MM.1S (cell line): ENCODE results near the gene CNP.

Source experiments
- DNase-seq: peaks from one replicate; pipeline ENCODE4 v3.0.0-alpha.2; 2015
- H2AFZ ChIP-seq: fragments of 300-600 bp; sonication (generic); 2 replicates; pipeline ENCODE4 v1.6.0; 2016; ENCODE audit warnings: antibody characterized with exemption, low read length
- H3F3A ChIP-seq: fragments of 300-600 bp; sonication (generic); 2 replicates; pipeline ENCODE4 v1.6.1; 2016; ENCODE audit warnings: mild to moderate bottlenecking, antibody characterized with exemption, low read length, moderate library complexity, mixed read lengths; ENCODE audit not compliant: insufficient read depth
- H3K27ac ChIP-seq: fragments of 300-600 bp; sonication (generic); 2 replicates; pipeline ENCODE4 v1.5.1; 2016; ENCODE audit warnings: mild to moderate bottlenecking, low read length
- H3K27me3 ChIP-seq: fragments of 300-600 bp; sonication (generic); replicated peaks from 2 replicates; pipeline ENCODE4 v1.6.0; 2016; ENCODE audit warnings: low read length; ENCODE audit not compliant: insufficient read depth
- H3K36me3 ChIP-seq: fragments of 300-600 bp; sonication (generic); replicated peaks from 2 replicates; pipeline ENCODE4 v1.6.1; 2016; ENCODE audit warnings: mild to moderate bottlenecking, low read length, mixed read lengths; ENCODE audit not compliant: insufficient read depth
- H3K4me1 ChIP-seq: fragments of 300-600 bp; sonication (generic); 2 replicates; pipeline ENCODE4 v1.6.1; 2016; ENCODE audit warnings: low read length, mixed read lengths
- H3K4me2 ChIP-seq: fragments of 300-600 bp; sonication (generic); 2 replicates; pipeline ENCODE4 v1.6.0; 2016; ENCODE audit warnings: low read depth, low read length
- H3K4me3 ChIP-seq: fragments of 300-600 bp; sonication (generic); 2 replicates; pipeline ENCODE4 v1.5.1; 2016; ENCODE audit warnings: low read length, mixed read lengths
- H3K79me2 ChIP-seq: fragments of 300-600 bp; sonication (generic); 2 replicates; pipeline ENCODE4 v1.6.1; 2016; ENCODE audit warnings: mixed run types, low read length, mixed read lengths
- H3K9ac ChIP-seq: fragments of 300-600 bp; sonication (generic); 2 replicates; pipeline ENCODE4 v1.6.1; 2016; ENCODE audit warnings: low read length, mixed read lengths
- H3K9me2 ChIP-seq: fragments of 300-600 bp; sonication (generic); replicated peaks from 2 replicates; pipeline ENCODE4 v1.6.1; 2016; ENCODE audit warnings: mild to moderate bottlenecking, low read length, mixed read lengths; ENCODE audit not compliant: insufficient read depth
- H3K9me3 ChIP-seq: fragments of 300-600 bp; sonication (generic); replicated peaks from 2 replicates; pipeline ENCODE4 v1.6.1; 2016; ENCODE audit warnings: mild to moderate bottlenecking, low read length, mixed read lengths; ENCODE audit not compliant: insufficient read depth
- H4K20me1 ChIP-seq: fragments of 300-600 bp; sonication (generic); 2 replicates; pipeline ENCODE4 v1.6.1; 2016; ENCODE audit warnings: mild to moderate bottlenecking, low read length, moderate library complexity, mixed read lengths; ENCODE audit not compliant: insufficient read depth
- EZH2 ChIP-seq: fragments of 300-600 bp; sonication (generic); optimal IDR thresholded peaks from 2 replicates; pipeline ENCODE3; 2017; ENCODE audit warnings: low read depth, mild to moderate bottlenecking, antibody characterized with exemption, low read length, mixed read lengths
- EZH2phosphoT487 ChIP-seq: fragments of 300-600 bp; sonication (generic); IDR thresholded peaks from 2 replicates; pipeline ENCODE4 v1.6.1; 2018; ENCODE audit warnings: antibody characterized with exemption, low read length
- TF ChIP-seq, protein P1 (sequence below): fragments of 300-600 bp; sonication (generic); IDR thresholded peaks from 2 replicates; pipeline ENCODE4 v1.5.1; 2016; ENCODE audit warnings: antibody characterized with exemption, low read length, mixed read lengths

The CNP gene

DNA sequence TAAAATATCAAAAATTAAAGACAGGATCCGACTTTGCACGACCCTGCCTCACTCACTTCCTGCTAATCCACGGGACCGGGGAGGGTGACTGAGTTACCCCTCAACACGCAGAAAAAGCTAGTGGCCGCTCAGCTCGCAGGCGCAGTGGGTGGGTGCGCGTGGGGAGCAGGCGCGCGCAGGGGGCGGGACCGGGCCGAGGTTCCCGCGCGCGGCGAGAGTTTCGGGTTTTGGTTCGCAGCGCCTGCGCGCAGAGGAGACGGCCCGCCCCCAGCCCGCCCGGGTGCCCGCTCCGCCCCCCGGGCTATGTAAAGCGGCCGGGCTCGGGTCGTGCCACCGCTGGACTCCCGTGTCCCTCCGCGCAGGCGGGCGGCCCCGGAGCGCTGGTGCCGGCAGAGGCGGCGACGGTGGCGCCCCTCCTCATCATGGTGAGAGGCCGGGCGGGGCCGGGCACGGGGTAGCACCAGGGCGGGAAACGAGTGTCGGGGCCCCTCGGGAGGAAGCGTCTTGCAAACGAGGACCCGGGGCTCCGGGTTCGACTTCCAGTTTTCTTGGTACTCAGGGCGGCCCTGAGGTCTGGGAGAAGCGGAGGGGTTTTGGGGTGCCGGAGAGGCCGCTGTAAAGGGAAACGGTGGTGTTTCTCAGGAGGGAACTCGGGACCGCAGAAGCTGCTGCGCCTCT, at the start of gene CNP:
Gene CNP, plus strand, starts transcription at position 333 of the 678 bp plus-strand sequence. Its CDS starts 90 bp downstream, at position 423.
- Histone ChIP-seq H3K79me2 (peaks cover 47% of the 10 kb centered on the region), H3K4me3 (peak within 1 kb of the TSS; percentile 82), H3K4me1 (peaks cover 19% of the 10 kb centered on the region), H4K20me1 (no peaks in the 10 kb centered on the region), H3K4me2 (peak within 1 kb of the TSS; percentile 90), H3K27me3 (no peaks in the 10 kb centered on the region), H3K9me3 (no peaks in the 10 kb centered on the region), H3K27ac (peak within 1 kb of the TSS; percentile 65; the same call in 1 of the 2 replicates), H3K36me3 (0 out of 2 replicates have a peak, but pooled peaks cover 4% of the 10 kb centered on the region), H2AFZ (peak within 1 kb of the TSS; percentile 84), H3F3A (peaks cover 16% of the 10 kb centered on the region), H3K9ac (peak within 1 kb of the TSS; percentile 85), H3K9me2 (no peaks in the 10 kb centered on the region)
- peak; percentile 94 for DNase-seq
- TF ChIP-seq, protein P1, sequence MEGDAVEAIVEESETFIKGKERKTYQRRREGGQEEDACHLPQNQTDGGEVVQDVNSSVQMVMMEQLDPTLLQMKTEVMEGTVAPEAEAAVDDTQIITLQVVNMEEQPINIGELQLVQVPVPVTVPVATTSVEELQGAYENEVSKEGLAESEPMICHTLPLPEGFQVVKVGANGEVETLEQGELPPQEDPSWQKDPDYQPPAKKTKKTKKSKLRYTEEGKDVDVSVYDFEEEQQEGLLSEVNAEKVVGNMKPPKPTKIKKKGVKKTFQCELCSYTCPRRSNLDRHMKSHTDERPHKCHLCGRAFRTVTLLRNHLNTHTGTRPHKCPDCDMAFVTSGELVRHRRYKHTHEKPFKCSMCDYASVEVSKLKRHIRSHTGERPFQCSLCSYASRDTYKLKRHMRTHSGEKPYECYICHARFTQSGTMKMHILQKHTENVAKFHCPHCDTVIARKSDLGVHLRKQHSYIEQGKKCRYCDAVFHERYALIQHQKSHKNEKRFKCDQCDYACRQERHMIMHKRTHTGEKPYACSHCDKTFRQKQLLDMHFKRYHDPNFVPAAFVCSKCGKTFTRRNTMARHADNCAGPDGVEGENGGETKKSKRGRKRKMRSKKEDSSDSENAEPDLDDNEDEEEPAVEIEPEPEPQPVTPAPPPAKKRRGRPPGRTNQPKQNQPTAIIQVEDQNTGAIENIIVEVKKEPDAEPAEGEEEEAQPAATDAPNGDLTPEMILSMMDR = no peak
- TF ChIP-seq EZH2phosphoT487 (no peak), EZH2 (no peak)

DNA sequence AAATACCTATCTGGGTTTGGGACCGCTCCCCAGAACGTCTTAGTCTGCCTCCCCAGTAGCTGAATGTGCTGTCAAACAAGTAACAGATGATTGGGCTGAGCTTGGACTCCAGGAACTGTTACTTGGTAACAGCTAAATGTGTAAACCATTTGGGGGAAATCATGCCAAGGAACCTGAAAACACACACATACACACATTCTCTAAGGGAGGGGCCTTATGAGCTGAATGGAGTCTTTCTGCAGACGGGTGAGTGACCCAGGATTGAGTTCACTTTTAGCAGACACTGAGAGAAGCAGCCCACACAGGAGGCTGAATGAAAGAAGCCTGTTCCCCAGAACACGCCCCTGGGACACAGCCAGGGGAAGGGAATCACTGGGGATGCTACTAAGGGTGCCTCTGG, 49.4 kb upstream of the CNP start:
- peak overlapping the region; percentile 90; the same call in 1 of the 2 replicates for H3K9ac ChIP-seq
- H3K79me2 ChIP-seq = peaks cover 66% of the 10 kb centered on the region
- no peak for DNase-seq

DNA sequence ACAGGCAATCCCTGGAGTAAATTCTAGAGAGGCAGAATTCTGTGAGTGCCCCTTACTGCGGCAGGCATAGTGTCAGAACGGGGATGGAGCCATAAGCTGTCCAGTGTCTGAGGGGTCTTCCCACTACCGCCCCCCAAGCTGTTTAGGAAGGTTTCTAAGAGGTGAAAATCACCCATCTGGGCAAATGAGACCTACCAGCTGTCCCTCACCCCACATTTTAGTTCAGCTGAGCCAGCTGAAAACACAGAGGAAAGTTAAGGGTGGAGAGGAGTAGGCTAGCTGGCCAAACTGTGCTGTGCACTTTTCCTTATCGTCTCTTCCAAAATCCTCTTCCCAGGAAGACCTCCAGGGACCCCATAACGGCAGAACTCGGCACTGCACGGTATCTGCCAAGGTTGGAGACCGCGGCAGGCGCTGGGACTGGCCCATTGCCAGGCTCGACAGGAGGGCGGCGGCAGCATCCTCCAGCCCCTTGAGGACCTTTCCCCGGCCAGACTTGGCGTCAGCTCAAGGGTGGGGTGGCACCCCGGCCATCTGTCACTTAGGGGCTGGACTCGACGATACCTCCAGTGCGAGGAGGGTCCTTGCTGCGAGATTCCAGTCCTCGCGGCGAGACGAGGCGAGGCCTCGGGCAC, 48.8 kb upstream of the CNP start:
- Histone ChIP-seq H4K20me1 (0 out of 2 replicates have a peak, but pooled peaks cover 5% of the 10 kb centered on the region), H3K4me1 (peaks cover 12% of the 10 kb centered on the region; the same call in 1 of the 2 replicates), H3K27ac (peak overlapping the region; percentile 45; the same call in 1 of the 2 replicates), H3K9ac (peak overlapping the region; percentile 90), H3K79me2 (peaks cover 60% of the 10 kb centered on the region), H3K27me3 (no peaks in the 10 kb centered on the region), H3K9me3 (no peaks in the 10 kb centered on the region), H3K36me3 (peaks cover 7% of the 10 kb centered on the region; the same call in 1 of the 2 replicates), H3K4me3 (peak overlapping the region; percentile 98), H3K4me2 (peak overlapping the region; percentile 83), H2AFZ (peak overlapping the region; percentile 97), H3K9me2 (no peaks in the 10 kb centered on the region), H3F3A (no peaks in the 10 kb centered on the region)
- peak; percentile 19 for DNase-seq
- TF ChIP-seq EZH2 (no peak), EZH2phosphoT487 (no peak)
- TF ChIP-seq, protein P1 = no peak

More for the DNA sequence above, 49.4 kb upstream of the CNP start:
- Histone ChIP-seq H4K20me1 (0 out of 2 replicates have a peak, but pooled peaks cover 5% of the 10 kb centered on the region), H3K4me3 (peak overlapping the region; percentile 98; the same call in 1 of the 2 replicates), H3F3A (no peaks in the 10 kb centered on the region), H3K27me3 (no peaks in the 10 kb centered on the region), H3K4me2 (peak overlapping the region; percentile 83; the same call in 1 of the 2 replicates), H3K9me3 (no peaks in the 10 kb centered on the region), H2AFZ (no peak overlapping the region), H3K4me1 (peaks cover 12% of the 10 kb centered on the region; the same call in 1 of the 2 replicates), H3K9me2 (no peaks in the 10 kb centered on the region), H3K36me3 (peaks cover 7% of the 10 kb centered on the region; the same call in 1 of the 2 replicates), H3K27ac (no peak overlapping the region)
- TF ChIP-seq EZH2 (no peak), EZH2phosphoT487 (no peak)
- TF ChIP-seq, protein P1 = no peak
